K562 (cell line): ENCODE data around the gene ZBTB22. TPM values are rescaled to one million over a fixed set of nuclear protein-coding genes. Genes with fewer than 3 reads are reported as not detected.

ENCODE experiments used
- CBFA2T2 ChIP-seq: fragments of 450-650 bp; conservative IDR thresholded peaks from 2 replicates; pipeline ENCODE4 v1.6.1; 2017; ENCODE audit warnings: mild to moderate bottlenecking
- HDAC8 ChIP-seq: fragments of 450-650 bp; IDR thresholded peaks from 2 replicates; pipeline ENCODE4 v1.6.1; 2016; ENCODE audit warnings: mild to moderate bottlenecking, missing genetic modification characterization, moderate library complexity, missing compliant biosample characterization
- HMGN3 ChIP-seq: IDR thresholded peaks from 2 replicates; pipeline ENCODE4 v1.6.1; 2011; ENCODE audit warnings: borderline replicate concordance, low read depth, mild to moderate bottlenecking, mixed read lengths, low read length; ENCODE audit not compliant: insufficient read length; ENCODE audit errors: extremely low read depth
- KDM1A ChIP-seq, 2 experiments: fragments of 450-650 bp; IDR thresholded peaks; 2 replicates each; pipeline ENCODE4 v1.6.1; 2016; ENCODE audit warnings: mild to moderate bottlenecking in 2 of 2
- LEF1 ChIP-seq: fragments of 450-650 bp; IDR thresholded peaks from 2 replicates; pipeline ENCODE4 v1.6.1; 2016; ENCODE audit warnings: mild to moderate bottlenecking
- MEF2D ChIP-seq: conservative IDR thresholded peaks from 2 replicates; pipeline ENCODE4 v1.6.1; 2016; ENCODE audit warnings: low read depth, missing genetic modification characterization, missing compliant biosample characterization
- NFE2 ChIP-seq: IDR thresholded peaks from 2 replicates; pipeline ENCODE4 v1.6.1; 2014; ENCODE audit warnings: antibody characterized with exemption, low read depth
- SMARCC2 ChIP-seq: fragments of 450-650 bp; IDR thresholded peaks from 2 replicates; pipeline ENCODE4 v1.6.1; 2017; ENCODE audit warnings: antibody characterized with exemption, moderate library complexity, mild to moderate bottlenecking, low read depth
- ZNF197 ChIP-seq: fragments of 200-800 bp; sonication (Bioruptor generic); IDR thresholded peaks from 2 replicates; pipeline ENCODE4 v1.6.1; 2016; ENCODE audit warnings: low read depth, missing genetic modification characterization, missing compliant biosample characterization
- polyA plus RNA-seq, 8 experiments: library from polyadenylated mRNA; depleted of rRNA in 4 of 8; stranded (reverse) in 5 of 8; unstranded in 3 of 8; fragments of >200 nt; fragmentation: Nextera tagmentation in 2 of 8; fragmentation: Illumina TruSeq in 1 of 8; extraction: Ambion mirVana in 2 of 8; extraction: Trizol in 1 of 8; gene quantifications; 2 replicates each; pipeline versions ENCODE4 v1.2.1 to v1.2.3, GENCODE V29; 2011 to 2014; ENCODE audit warnings: inconsistent platforms in 1 of 8, missing spikeins in 1 of 8
- total RNA-seq, 7 experiments: library from RNA; depleted of rRNA in 6 of 7; stranded (reverse); fragments of >200 nt in 6 of 7; fragmentation: Illumina TruSeq in 2 of 7; extraction: Trizol in 2 of 7; gene quantifications; 2 replicates each; pipeline versions ENCODE4 v1.2.1 to v1.2.3, GENCODE V29; 2011 to 2021; ENCODE audit warnings: low replicate concordance in 1 of 7
- TF ChIP-seq, protein P1 (sequence below): fragments of 250-450 bp; sonication (Bioruptor Pico); IDR thresholded peaks from 2 replicates; pipeline ENCODE4 v1.5.0; 2021
- TF ChIP-seq, protein P2 (sequence below), 2 experiments: IDR thresholded peaks; 2 replicates each; pipeline ENCODE4 v1.6.1; 2012; ENCODE audit warnings: improper control_type of control experiment in 2 of 2, low read depth in 2 of 2, low read length in 2 of 2, borderline replicate concordance in 1 of 2
- TF ChIP-seq, protein P3 (sequence below): sonication (generic); IDR thresholded peaks from 2 replicates; pipeline ENCODE4 v1.6.1; 2016
- TF ChIP-seq, protein P4 (sequence below): fragments of 450-650 bp; IDR thresholded peaks from 2 replicates; pipeline ENCODE4 v1.6.1; 2016; ENCODE audit warnings: mild to moderate bottlenecking, moderate library complexity

Gene ZBTB22
- total and polyA plus RNA-seq, 9 of the 15 experiments (the other 6 are each of a cell fraction or from before 2014, with no cell fraction given), result 0.21 to 11.9 (median 7.1) TPM

DNA sequence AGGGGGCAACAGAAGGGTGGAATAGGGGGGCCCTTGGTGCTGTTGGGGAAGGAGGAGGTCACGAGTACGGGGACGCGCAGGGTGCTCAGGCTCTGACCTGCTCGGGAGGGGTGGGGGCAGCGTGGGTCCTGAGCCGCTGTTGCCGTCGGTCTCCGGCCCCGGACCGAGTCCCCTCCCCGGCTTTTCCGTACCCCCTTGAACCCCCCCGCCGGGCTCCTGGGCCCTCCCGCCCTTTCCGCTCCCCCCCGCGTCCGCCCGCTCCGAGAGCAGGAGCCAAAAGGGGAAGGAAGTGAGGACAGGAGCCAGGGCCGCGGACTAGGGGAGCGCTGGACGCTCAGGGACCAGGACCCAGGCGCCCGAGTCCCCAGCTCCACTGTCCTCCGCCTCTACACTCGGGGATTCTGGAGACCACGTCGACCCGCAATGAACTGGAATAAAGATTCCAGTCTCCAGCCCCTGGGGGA lies 18.7 kb downstream of the ZBTB22 start, which contains the start of gene RGL2 (continued):
- TF ChIP-seq KDM1A (IDR thresholded peaks at IDR 0.05) (no peak), LEF1 (no peak), MEF2D (tag) (no peak), HMGN3 (peak; percentile 44), NFE2 (no peak), CBFA2T2 (no peak), HDAC8 (tag) (no peak), ZNF197 (no peak), SMARCC2 (no peak)
- TF ChIP-seq, protein P1, sequence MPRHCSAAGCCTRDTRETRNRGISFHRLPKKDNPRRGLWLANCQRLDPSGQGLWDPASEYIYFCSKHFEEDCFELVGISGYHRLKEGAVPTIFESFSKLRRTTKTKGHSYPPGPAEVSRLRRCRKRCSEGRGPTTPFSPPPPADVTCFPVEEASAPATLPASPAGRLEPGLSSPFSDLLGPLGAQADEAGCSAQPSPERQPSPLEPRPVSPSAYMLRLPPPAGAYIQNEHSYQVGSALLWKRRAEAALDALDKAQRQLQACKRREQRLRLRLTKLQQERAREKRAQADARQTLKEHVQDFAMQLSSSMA (CRISPR knock-in tag), result no peak
- TF ChIP-seq, protein P2, sequence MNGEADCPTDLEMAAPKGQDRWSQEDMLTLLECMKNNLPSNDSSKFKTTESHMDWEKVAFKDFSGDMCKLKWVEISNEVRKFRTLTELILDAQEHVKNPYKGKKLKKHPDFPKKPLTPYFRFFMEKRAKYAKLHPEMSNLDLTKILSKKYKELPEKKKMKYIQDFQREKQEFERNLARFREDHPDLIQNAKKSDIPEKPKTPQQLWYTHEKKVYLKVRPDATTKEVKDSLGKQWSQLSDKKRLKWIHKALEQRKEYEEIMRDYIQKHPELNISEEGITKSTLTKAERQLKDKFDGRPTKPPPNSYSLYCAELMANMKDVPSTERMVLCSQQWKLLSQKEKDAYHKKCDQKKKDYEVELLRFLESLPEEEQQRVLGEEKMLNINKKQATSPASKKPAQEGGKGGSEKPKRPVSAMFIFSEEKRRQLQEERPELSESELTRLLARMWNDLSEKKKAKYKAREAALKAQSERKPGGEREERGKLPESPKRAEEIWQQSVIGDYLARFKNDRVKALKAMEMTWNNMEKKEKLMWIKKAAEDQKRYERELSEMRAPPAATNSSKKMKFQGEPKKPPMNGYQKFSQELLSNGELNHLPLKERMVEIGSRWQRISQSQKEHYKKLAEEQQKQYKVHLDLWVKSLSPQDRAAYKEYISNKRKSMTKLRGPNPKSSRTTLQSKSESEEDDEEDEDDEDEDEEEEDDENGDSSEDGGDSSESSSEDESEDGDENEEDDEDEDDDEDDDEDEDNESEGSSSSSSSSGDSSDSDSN (IDR thresholded peaks at IDR 0.05; ENCODE audit: borderline replicate concordance in 1 of 2, low read depth in 2 of 2, low read length in 2 of 2), result no peak
- TF ChIP-seq, protein P3, sequence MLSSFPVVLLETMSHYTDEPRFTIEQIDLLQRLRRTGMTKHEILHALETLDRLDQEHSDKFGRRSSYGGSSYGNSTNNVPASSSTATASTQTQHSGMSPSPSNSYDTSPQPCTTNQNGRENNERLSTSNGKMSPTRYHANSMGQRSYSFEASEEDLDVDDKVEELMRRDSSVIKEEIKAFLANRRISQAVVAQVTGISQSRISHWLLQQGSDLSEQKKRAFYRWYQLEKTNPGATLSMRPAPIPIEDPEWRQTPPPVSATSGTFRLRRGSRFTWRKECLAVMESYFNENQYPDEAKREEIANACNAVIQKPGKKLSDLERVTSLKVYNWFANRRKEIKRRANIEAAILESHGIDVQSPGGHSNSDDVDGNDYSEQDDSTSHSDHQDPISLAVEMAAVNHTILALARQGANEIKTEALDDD, result 0 out of 2 replicates have a peak, but pooled peaks have one; percentile 3
- TF ChIP-seq, protein P4, sequence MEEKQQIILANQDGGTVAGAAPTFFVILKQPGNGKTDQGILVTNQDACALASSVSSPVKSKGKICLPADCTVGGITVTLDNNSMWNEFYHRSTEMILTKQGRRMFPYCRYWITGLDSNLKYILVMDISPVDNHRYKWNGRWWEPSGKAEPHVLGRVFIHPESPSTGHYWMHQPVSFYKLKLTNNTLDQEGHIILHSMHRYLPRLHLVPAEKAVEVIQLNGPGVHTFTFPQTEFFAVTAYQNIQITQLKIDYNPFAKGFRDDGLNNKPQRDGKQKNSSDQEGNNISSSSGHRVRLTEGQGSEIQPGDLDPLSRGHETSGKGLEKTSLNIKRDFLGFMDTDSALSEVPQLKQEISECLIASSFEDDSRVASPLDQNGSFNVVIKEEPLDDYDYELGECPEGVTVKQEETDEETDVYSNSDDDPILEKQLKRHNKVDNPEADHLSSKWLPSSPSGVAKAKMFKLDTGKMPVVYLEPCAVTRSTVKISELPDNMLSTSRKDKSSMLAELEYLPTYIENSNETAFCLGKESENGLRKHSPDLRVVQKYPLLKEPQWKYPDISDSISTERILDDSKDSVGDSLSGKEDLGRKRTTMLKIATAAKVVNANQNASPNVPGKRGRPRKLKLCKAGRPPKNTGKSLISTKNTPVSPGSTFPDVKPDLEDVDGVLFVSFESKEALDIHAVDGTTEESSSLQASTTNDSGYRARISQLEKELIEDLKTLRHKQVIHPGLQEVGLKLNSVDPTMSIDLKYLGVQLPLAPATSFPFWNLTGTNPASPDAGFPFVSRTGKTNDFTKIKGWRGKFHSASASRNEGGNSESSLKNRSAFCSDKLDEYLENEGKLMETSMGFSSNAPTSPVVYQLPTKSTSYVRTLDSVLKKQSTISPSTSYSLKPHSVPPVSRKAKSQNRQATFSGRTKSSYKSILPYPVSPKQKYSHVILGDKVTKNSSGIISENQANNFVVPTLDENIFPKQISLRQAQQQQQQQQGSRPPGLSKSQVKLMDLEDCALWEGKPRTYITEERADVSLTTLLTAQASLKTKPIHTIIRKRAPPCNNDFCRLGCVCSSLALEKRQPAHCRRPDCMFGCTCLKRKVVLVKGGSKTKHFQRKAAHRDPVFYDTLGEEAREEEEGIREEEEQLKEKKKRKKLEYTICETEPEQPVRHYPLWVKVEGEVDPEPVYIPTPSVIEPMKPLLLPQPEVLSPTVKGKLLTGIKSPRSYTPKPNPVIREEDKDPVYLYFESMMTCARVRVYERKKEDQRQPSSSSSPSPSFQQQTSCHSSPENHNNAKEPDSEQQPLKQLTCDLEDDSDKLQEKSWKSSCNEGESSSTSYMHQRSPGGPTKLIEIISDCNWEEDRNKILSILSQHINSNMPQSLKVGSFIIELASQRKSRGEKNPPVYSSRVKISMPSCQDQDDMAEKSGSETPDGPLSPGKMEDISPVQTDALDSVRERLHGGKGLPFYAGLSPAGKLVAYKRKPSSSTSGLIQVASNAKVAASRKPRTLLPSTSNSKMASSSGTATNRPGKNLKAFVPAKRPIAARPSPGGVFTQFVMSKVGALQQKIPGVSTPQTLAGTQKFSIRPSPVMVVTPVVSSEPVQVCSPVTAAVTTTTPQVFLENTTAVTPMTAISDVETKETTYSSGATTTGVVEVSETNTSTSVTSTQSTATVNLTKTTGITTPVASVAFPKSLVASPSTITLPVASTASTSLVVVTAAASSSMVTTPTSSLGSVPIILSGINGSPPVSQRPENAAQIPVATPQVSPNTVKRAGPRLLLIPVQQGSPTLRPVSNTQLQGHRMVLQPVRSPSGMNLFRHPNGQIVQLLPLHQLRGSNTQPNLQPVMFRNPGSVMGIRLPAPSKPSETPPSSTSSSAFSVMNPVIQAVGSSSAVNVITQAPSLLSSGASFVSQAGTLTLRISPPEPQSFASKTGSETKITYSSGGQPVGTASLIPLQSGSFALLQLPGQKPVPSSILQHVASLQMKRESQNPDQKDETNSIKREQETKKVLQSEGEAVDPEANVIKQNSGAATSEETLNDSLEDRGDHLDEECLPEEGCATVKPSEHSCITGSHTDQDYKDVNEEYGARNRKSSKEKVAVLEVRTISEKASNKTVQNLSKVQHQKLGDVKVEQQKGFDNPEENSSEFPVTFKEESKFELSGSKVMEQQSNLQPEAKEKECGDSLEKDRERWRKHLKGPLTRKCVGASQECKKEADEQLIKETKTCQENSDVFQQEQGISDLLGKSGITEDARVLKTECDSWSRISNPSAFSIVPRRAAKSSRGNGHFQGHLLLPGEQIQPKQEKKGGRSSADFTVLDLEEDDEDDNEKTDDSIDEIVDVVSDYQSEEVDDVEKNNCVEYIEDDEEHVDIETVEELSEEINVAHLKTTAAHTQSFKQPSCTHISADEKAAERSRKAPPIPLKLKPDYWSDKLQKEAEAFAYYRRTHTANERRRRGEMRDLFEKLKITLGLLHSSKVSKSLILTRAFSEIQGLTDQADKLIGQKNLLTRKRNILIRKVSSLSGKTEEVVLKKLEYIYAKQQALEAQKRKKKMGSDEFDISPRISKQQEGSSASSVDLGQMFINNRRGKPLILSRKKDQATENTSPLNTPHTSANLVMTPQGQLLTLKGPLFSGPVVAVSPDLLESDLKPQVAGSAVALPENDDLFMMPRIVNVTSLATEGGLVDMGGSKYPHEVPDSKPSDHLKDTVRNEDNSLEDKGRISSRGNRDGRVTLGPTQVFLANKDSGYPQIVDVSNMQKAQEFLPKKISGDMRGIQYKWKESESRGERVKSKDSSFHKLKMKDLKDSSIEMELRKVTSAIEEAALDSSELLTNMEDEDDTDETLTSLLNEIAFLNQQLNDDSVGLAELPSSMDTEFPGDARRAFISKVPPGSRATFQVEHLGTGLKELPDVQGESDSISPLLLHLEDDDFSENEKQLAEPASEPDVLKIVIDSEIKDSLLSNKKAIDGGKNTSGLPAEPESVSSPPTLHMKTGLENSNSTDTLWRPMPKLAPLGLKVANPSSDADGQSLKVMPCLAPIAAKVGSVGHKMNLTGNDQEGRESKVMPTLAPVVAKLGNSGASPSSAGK, result no peak
